ENCODE data around the gene MON2.
A peak's percentile ranks its signal among the peaks of the same experiment; 100 is the strongest.
"Not testable (repeated sequence)": the region's sequence is repeated elsewhere in the genome, so short reads cannot be mapped to it uniquely, and the experiment has no call there.

MON2 gene, protein sequence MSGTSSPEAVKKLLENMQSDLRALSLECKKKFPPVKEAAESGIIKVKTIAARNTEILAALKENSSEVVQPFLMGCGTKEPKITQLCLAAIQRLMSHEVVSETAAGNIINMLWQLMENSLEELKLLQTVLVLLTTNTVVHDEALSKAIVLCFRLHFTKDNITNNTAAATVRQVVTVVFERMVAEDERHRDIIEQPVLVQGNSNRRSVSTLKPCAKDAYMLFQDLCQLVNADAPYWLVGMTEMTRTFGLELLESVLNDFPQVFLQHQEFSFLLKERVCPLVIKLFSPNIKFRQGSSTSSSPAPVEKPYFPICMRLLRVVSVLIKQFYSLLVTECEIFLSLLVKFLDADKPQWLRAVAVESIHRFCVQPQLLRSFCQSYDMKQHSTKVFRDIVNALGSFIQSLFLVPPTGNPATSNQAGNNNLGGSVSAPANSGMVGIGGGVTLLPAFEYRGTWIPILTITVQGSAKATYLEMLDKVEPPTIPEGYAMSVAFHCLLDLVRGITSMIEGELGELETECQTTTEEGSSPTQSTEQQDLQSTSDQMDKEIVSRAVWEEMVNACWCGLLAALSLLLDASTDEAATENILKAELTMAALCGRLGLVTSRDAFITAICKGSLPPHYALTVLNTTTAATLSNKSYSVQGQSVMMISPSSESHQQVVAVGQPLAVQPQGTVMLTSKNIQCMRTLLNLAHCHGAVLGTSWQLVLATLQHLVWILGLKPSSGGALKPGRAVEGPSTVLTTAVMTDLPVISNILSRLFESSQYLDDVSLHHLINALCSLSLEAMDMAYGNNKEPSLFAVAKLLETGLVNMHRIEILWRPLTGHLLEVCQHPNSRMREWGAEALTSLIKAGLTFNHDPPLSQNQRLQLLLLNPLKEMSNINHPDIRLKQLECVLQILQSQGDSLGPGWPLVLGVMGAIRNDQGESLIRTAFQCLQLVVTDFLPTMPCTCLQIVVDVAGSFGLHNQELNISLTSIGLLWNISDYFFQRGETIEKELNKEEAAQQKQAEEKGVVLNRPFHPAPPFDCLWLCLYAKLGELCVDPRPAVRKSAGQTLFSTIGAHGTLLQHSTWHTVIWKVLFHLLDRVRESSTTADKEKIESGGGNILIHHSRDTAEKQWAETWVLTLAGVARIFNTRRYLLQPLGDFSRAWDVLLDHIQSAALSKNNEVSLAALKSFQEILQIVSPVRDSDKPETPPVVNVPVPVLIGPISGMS (N-terminal part only)

DNA sequence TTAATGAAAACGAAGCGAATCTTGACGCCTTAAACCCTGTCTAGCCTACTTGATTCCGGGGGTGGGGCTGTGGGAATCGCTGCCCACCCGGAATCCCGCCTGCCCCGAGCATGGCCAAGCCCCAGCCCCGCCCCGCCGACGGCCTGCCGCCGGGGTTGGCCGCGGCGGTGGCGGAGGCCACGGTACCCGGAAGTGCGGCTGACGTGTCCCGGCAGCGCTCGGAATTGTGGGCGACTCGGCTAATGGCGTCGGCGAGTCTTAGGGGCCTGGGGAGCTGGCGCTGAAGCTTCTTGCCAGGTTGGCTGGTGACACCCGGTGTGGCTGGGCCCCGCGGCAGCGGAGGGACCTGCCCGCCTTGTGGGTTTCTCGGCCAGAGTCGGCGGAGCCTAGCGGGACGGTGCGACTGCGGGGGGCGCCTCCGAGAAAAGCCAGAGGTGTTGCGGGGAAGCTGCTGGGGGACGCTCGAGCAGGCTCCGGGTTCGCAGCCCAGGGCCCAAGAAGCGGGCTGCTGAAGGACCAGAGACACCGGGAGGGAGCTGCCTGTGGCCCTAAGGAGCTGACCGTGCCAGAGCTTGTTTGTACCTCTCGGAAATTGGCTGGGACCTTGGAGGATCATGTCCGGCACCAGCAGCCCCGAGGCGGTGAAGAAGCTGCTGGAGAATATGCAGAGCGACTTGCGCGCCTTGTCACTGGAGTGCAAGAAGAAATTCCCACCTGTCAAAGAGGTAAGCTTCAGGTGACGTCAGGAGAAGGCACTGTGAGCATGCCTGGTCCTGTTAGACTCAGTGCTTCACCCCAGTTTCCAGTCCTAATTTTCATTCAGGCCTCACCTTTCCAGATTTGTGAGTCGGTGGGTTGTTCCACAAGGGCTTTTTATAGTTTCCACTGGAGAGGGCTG is at the start of gene MON2:
Gene MON2, plus strand, starts transcription at position 233 of the 898 bp plus-strand sequence. Its CDS starts 382 bp downstream, at position 615.
- peak; percentile 87 for DNase-seq (ENCODE audit: low spot score)

DNA sequence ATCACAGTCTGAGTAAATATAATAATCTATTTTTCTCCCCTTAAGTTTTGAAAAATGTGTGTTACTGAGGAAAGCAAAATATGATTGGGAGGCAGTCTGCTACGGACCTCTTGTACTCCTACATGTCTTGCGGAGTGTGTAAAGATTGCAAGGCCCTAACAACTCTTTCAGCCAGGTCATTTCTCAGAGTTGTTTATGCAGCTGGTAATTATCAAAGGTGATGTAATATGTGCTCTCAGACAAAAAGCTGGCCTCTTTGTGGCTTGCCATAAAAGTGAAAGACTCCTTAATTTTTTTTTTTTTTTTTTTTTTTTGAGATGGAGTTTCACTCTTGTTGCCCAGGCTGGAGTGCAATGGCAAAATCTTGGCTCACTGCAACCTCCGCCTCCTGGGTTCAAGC is 40.5 kb upstream of the MON2 start:
- DNase-seq (ENCODE audit: low spot score), result no peak

DNA sequence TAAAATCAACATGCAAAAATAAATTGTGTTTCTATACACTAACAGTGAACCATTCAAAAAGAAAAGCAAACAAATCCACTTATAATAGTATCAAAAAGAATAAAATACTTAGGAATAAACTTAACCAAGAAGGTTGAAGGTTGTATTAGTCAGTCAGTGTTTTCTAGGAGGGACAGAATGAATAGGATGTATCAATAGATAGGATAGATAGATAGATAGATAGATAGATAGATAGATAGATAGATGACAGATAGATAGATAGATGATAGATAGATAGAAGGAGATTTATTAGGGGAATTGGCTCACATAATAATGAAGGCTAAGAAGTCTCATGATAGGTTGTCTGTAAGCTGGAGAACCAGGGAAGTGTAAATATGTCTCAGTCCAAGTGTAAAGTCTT is 37.2 kb upstream of the MON2 start:
- no peak for DNase-seq (ENCODE audit: low spot score)

DNA sequence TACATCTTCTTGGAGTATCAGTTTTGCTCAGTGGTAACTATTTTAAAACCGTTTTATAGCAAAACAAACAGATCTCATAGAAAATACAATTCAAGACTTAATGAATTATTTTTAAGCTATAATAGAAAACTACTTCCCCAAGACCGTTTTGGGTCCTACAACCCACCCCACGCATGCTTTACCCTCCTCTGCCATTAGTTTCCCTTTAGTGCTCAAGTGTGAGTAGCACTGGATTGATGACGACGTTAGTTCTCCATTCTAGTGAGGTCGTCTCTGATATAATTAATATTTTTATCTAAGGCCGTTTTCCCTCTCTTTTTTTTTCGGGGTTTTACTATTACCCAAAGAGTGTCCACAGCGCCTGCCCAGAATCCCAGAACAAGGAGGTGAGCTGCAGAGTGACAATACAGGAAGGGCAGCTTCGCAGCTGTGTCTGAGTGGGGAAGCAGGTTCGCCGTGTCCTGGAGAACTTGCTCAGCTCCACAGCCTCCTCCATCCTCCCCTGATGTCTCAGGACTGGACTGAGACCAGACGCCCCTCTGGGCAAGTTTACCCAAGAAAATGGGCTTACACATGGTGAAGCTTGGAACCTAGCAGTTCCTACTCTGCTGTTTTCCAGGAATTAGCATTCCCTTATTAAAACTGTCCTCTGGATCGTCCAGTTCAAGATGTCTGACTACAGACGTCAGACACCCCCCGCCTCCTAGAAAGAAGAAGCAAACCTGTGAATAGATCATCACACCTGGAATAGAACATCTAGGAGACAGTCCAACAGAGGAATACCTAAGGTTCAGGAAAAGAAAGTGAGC is 31.9 kb upstream of the MON2 start:
- DNase-seq (ENCODE audit: low spot score), result no peak

DNA sequence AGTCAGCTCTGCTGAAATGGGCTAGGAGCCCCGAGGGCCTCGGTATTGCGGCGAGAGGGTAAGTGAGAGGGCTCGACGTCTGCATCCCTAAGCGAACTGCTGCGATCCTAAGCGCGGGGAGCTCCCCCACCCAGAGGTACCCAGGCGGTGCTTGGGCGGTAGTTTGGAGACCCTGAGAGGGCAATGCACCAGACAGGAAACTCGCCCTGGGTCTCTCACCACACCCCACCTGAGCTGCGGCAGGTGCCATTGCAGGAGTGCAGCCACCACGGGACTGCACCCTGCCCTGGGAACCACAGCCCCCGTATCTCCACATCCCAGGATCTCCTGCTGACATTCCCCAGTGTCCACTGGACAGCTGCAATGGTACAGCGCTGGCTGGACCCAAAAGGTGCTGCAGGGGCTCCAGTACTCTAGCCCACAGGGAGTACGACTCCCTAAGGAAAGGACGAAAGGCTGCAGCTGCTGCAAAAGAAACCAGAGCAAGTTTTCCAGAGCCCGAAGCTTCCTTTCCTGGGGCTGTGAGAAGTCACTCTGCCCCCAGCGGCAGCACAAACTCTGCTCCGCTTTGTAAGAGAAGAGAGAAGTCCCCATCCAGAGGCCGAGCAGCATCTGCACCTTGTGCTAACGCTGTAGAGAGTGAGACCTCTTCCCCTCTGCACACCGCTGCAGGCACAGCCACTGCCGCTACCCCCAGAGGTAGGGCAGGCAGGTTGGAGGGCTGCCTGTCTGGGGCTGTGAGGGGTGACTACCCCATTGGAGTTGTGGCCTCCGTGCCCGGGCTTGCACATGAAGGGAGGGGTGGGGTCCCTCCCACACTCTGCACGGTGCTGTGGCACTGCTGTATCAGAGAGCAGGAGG is 31.1 kb upstream of the MON2 start:
- peak; percentile 22 for DNase-seq (ENCODE audit: low spot score)

DNA sequence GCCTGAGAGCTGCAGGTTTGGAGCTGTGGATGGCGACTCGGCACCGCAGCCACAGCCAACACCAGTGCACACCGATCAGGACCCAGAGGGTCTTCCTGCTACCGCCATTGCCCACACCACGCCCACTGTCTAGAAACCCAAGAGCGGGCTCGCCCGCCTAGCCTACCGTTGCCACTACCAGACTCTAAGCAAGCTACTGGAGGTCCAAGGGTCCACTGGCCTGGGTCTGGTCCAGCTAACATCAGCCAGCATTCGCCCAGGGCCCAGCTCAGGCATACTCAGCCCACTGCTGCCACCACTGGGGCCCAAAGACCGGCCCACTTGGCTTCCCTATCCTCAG is 30.5 kb upstream of the MON2 start:
- no peak for DNase-seq (ENCODE audit: low spot score)

DNA sequence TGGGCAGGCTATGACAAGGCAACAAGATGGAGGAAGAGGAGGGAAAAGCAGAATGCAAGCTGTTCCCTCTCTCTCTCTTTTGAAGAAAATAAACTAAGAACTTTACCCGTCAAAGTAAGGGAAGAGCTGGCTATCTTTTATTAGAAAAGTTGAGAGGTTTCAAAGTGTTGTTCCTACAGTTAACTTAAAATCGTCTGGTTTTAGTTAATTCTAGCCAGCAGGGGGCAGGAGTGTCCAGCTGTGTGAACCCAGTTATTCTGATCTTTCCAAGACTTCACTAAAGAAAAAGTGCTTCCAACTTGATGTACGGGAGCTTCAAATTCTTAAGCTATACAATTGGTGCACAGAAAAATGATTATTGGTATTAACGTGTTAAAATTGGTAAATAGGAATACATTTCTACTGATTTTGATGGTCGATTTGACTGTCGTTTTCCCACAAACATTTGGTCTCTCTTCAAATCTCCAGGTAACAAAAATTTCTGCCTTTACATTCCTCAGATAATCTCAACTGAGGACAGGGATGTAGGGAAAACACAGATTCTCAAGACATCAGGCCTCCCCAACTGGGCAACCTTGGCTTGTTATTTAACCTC is 28.4 kb upstream of the MON2 start:
- DNase-seq (ENCODE audit: low spot score), result peak; percentile 55

DNA sequence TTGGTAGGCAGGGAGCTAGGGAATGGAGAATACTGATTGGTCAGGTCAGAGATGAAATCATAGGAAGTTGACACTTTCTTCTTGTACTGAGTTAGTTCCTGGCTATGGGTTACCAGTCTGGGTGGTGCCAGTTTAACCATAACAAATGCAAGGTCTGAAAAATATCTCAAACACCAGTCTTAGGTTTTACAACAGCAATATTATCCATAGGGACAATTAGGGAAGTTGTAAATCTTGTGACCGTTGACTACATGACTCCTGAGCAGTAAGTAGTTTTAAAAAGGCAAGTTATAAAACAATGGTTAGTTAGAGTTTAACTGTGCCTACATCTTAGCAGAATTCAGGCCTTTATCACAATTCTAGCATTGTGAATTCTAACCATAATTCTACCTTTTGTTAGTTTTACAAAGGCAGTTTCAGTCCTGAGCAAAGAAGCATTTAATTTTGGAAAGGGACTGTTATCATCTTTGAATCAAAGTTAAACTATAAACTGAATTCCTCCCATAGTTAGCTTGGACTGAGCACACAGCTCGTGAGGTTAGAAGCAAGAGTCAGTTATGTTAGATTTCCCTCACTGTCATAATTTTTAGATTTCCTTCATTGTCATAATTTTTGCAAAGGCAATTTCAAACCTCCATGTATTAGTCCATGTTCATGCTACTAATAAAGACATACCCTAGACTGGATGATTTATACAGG is 19.7 kb upstream of the MON2 start:
- no peak for DNase-seq (ENCODE audit: low spot score)

DNA sequence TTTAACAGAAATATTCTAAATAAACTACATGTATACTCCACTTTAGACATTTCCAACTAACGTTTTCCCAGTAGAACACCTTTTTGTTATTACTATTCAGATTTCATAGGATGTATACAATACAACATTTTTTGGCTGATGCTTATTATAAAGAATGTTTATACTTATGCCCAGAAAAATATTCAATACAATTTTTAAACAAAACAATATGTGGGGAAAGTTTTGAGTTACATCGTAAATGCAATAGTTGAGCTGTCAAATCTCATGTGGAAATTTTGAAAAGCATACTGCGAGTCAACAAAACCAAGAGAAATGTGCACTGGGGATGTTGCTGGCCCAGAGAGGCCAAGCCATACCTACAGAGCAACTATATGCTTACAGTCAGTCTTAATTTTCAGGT is 18.2 kb upstream of the MON2 start:
- DNase-seq (ENCODE audit: low spot score), result no peak

DNA sequence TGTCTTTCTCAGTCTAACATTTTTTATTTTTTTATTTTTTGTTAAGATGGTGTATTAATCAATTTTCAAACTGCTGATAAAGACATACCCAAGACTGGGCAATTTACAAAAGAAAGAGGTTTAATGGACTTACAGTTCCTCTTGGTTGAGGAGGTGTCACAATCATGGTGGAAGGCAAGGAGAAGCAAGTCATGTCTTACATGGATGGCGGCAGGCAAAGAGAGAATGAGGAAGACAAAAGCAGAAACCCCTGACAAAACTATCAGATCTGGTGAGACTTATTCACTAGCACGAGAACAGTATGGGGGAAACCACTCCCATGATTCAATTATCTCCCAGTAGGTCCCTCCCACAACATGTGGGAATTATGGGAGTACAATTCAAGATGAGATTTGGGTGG is 11.2 kb upstream of the MON2 start:
- not testable (repeated sequence) for DNase-seq (ENCODE audit: low spot score)

DNA sequence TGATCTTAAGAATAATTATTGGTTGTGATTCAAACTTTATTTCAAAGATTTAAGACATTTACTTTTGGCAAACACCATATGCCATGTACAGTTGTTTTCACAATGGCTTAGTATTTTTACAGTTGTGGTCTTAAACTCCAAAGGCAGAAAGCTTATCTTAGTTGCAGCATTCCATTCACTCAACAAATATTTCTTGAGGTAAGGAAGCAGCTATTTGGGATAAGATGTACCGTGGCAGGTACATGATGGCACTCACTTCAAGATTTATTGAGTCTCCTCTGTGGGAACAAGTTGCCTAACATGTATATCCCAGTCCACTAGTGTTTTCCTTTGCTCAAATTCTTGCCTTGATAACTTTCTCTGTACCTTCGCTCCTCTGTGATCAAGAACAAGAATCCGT is 8.0 kb upstream of the MON2 start:
- no peak for DNase-seq (ENCODE audit: low spot score)

DNA sequence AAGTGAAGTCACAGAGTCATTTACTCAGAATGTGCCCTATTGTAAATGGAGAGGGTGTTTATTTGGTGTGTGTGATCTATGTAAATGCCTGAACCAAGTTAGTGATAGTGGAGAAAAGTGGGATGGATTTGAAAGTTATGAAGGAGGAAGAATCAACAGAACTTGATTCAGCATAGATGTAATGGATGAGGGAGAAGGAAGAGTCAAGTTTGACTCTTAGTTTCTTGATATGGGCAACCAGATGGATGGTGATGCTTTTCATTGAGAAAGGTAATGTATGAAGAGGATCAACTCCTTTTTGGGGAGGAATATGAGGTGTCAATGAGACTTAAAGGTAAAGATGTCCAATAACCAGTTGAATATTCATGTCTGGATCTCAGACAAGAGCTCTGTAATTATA is 6.7 kb upstream of the MON2 start:
- no peak for DNase-seq (ENCODE audit: low spot score)

DNA sequence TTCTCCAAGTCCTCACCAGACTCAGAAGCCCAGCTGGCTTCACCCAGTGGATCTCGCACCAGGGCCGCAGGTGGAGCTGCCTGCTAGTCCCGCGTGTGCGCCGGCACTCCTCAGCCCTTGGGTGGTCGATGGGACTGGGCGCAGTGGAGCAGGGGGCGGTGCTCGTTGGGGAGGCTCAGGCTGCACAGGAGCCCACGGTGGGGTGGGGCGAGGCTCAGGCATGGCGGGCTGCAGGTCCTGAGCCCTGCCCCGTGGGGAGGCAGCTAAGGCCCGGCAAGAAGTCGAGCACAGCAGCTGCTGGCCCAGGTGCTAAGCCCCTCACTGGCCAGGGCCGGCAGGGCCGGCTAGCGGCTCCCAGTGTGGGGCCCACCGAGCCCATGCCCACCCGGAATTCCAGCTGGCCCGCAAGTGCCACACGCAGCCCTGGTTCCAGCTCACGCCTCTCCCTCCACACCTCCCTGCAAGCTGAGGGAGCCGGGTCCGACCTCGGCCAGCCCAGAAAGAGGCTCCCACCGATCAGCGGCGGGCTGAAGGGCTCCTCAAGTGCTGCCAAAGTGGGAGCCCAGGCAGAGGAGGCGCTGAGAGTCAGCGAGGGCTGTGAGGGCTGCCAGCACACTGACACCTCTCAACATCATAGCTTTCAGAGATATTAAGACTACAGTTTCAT is 5.3 kb upstream of the MON2 start:
- DNase-seq (ENCODE audit: low spot score), result not testable (repeated sequence)

DNA sequence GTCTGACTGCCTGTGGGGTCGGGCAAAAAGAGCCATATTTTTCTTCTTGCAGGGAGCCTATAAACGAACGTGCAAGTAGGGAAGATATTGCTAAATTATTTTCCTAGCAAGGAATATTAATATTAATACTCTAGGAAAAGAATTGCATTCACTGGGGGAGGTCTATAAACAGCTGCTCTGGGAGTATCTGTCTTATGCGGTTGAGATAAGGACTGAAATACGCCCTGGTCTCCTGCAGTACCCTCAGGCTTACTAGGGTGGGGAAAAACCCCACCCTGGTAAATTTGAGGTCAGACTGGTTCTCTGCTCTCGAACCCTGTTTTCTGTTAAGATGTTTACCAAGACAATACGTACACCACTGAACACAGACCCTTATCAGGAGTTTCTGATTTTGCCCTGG is 3.4 kb upstream of the MON2 start:
- not testable (repeated sequence) for DNase-seq (ENCODE audit: low spot score)

DNA sequence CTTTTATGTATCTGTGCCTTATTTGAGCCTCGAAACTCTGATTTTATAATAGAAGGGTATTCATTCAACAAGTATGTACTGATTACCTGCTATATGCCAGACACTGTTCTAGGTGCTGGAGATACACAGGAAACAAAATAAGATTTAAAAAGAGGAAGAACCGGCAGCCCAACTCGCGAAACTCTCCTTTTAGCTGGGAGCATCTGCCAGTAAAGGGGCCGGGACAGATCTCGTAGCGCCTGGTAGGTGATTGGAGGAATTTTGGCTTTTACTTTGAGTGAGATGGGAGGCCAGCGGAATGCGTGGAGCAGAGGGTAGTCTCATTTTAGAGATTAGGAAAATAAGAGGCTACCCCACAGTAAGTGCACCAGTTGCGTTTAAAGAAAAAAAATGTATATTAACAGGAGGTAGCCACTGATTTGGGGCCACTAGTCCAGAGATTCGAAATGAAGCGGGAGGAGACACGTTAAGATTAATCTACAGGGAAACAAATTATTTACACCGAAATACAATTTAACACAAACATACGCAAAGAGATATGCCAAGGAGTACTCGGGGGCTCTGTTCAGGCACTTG is 520 bp upstream of the MON2 start:
- peak; percentile 19 for DNase-seq (ENCODE audit: low spot score)

DNA sequence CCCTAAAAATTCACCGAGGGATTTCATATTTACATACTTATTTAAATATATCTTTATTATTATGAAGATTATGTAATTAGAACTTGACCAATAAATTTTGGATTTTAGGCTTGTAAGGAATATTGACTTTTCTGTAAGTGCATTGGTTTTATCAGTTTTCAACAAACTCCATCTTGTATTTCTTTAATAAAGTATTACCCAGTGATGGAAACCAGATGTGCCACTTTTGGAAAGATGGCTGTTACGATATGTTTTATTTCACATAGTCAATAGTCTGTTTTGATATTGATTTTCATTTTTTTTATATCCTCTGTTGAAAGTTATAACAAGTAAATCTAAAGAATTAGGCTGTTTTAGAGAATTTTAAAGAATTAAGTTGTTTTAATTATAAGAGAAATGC is 1.8 kb downstream of the MON2 start:
- DNase-seq (ENCODE audit: low spot score), result no peak

DNA sequence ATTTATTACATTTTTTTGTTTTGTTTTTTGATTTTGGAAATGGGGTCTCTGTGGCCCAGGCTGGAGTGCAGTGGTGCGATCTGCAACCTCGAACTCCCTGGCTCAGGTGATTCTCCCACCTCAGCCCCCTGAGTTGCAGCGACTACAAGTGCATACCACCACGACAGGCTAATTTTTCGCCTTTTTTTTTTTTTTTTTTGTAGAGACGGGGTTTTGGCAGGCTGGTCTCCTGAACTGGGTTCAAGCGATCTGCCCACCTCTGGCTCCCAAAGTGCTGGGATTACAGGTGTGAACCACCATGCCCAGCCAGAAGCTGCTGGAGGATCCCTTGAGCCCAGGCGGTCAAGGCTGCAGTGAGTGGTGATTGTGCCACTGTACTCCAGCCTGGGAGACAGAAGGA is 2.3 kb downstream of the MON2 start:
- no peak for DNase-seq (ENCODE audit: low spot score)

DNA sequence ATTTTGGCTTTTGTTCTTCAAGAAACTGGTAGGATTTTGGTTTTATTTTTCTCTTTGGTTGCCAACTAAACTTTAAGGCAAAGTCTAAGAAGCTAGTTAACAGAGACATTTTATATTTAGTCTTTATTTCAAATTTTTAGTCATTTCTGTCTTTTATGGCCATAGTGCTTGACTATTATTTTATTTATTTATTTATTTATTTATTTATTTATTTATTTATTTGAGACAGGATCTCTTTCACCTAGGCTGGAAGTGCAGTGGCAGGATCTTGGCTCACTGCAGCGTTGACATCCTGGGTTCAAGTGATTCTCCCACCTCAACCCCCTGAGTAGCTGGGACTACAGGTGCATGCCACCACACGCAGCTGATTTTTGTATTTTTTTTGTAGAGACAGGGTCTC is 3.1 kb downstream of the MON2 start:
- no peak for DNase-seq (ENCODE audit: low spot score)

All from activated CD4-positive, alpha-beta T cell treated with anti-CD3 and anti-CD28 coated beads, Interleukin-2, Interleukin-4, amounts not matched to agents 100 ng/mL and 50 ng/mL, durations not matched to agents 16 hours and 8 hours (primary cell).